ENCODE data around the gene SOX3.

- TF ChIP-seq POLR2A (IDR thresholded peaks at IDR 0.05; ENCODE audit: borderline replicate concordance, extremely low read depth, insufficient read depth, insufficient read length) (no peak), MAX (IDR thresholded peaks at IDR 0.05) (no peak), RAD21 (IDR thresholded peaks at IDR 0.05; ENCODE audit: low read depth) (no peak)
Measured at GRCh38 chrX:140477987-140478386, 26.9 kb downstream of the SOX3 start.
